K562 (cell line): Measurements from ENCODE around the gene TM9SF4. TPM values are rescaled to one million over a fixed set of nuclear protein-coding genes. Genes with fewer than 3 reads are reported as not detected.

ENCODE experiments used
- ATAC-seq: fragments of 200-7000 bp; cut with Tn5 transposase; 3 replicates; pipeline ENCODE4 v1.9.1; 2020; ENCODE audit warnings: moderate library complexity
- BruUV-seq: library from RNA; stranded (reverse); fragments of 400-500 nt; replicated peaks from 2 replicates; lab custom pipeline; 2021; lab: Mats Ljungman, UMichigan
- CTCF ChIA-PET: fragments of 300-600 bp; formaldehyde crosslinking; extraction: SDS; loops from one replicate; lab custom pipeline; 2021; ENCODE audit warnings: low intra/inter-chr PET ratio; lab: Yijun Ruan, JAX
- POLR2A ChIA-PET: fragments of 300-600, 350-650 bp; sonication (Branson Sonifier 250); formaldehyde crosslinking; extraction: SDS; loops from one replicate; lab custom pipeline; 2021; ENCODE audit warnings: antibody characterized with exemption, inconsistent platforms; lab: Yijun Ruan, JAX
- DNase-seq, 4 experiments: peaks; one replicate each; pipeline versions ENCODE4 v3.0.0 to v3.0.0-alpha.2; 2011 to 2018; ENCODE audit warnings: low spot score in 3 of 4, mixed read lengths in 3 of 4; ENCODE audit errors: extremely low read depth in 1 of 4
- FAIRE-seq: peaks from 2 replicates; lab custom pipeline; 2011; peaks lifted over from hg19 to GRCh38; lab: Jason Lieb, UNC
- H2AFZ ChIP-seq: 2 replicates; pipeline ENCODE4 v1.6.0; 2011; ENCODE audit warnings: low read depth, low read length, control low read depth, inconsistent platforms
- H3K27ac ChIP-seq: fragments of 200-600 bp; 3 replicates; pipeline ENCODE4 v1.8.0; 2011; ENCODE audit warnings: low read depth, mild to moderate bottlenecking, control low read depth, inconsistent platforms, low read length, moderate library complexity, mixed read lengths; ENCODE audit errors: extremely low read depth
- H3K27me3 ChIP-seq, 2 experiments: fragments of 300-600 bp in 1 of 2; 2 replicates in 1 of 2; 3 replicates in 1 of 2; pipeline versions ENCODE4 v1.6.0 to v1.8.0; 2011; ENCODE audit warnings: inconsistent platforms in 2 of 2, low read length in 2 of 2, mild to moderate bottlenecking in 1 of 2, mixed read lengths in 1 of 2, moderate library complexity in 1 of 2; ENCODE audit not compliant: control insufficient read depth in 2 of 2, insufficient read depth in 2 of 2
- H3K36me3 ChIP-seq: fragments of 300-600 bp; 3 replicates; pipeline ENCODE4 v1.8.0; 2011; ENCODE audit warnings: mild to moderate bottlenecking, low read length, inconsistent platforms; ENCODE audit not compliant: control insufficient read depth, insufficient read depth
- H3K4me1 ChIP-seq, 2 experiments: fragments of 200-600 bp in 1 of 2; replicated peaks in 1 of 2; 2 replicates in 1 of 2; 3 replicates in 1 of 2; pipeline versions ENCODE4 v1.5.1 to v1.8.0; 2011; ENCODE audit warnings: inconsistent platforms in 2 of 2, low read length in 2 of 2, mild to moderate bottlenecking in 1 of 2, mixed read lengths in 1 of 2, moderate library complexity in 1 of 2; ENCODE audit not compliant: control insufficient read depth in 2 of 2, insufficient read depth in 2 of 2
- H3K4me2 ChIP-seq: 2 replicates; pipeline ENCODE4 v1.6.1; 2011; ENCODE audit warnings: low read length, control low read depth, inconsistent platforms, mixed read lengths; ENCODE audit not compliant: insufficient read depth
- H3K4me3 ChIP-seq: fragments of 200-600 bp; sonication (generic), shearing (Covaris generic); 2 replicates; pipeline ENCODE4 v1.5.1; 2016; ENCODE audit warnings: control low read depth, inconsistent platforms
- H3K79me2 ChIP-seq: fragments of 200-600 bp; 3 replicates; pipeline ENCODE4 v1.8.0; 2011; ENCODE audit warnings: low read length, inconsistent platforms; ENCODE audit not compliant: control insufficient read depth, insufficient read depth
- H3K9ac ChIP-seq, 2 experiments: 2 replicates each; pipeline versions ENCODE4 v1.6.0 to v1.6.1; 2011; ENCODE audit warnings: low read depth in 2 of 2, low read length in 2 of 2, control low read depth in 1 of 2, inconsistent platforms in 1 of 2, mild to moderate bottlenecking in 1 of 2, mixed read lengths in 1 of 2; ENCODE audit not compliant: insufficient read depth in 1 of 2
- H3K9me1 ChIP-seq: one replicate; pipeline ENCODE4 v1.6.0; 2011; ENCODE audit warnings: inconsistent platforms, mild to moderate bottlenecking, low read length, moderate library complexity; ENCODE audit not compliant: control insufficient read depth, insufficient read depth
- H3K9me3 ChIP-seq: replicated peaks from 2 replicates; pipeline ENCODE4 v1.5.1; 2011; ENCODE audit warnings: low read depth, low read length, inconsistent platforms; ENCODE audit not compliant: control insufficient read depth, insufficient read depth
- H4K20me1 ChIP-seq: replicated peaks from 2 replicates; pipeline ENCODE4 v1.6.1; 2011; ENCODE audit warnings: low read length, inconsistent platforms, mixed read lengths; ENCODE audit not compliant: control insufficient read depth, insufficient read depth
- BCOR ChIP-seq: fragments of 450-650 bp; IDR thresholded peaks from 2 replicates; pipeline ENCODE4 v1.6.1; 2016
- CHD4 ChIP-seq: fragments of 200-600 bp; sonication (generic); IDR thresholded peaks from 3 replicates; pipeline ENCODE4 v1.6.1; 2012; ENCODE audit warnings: low read depth, mild to moderate bottlenecking, mixed read lengths, low read length, inconsistent platforms; ENCODE audit not compliant: insufficient read depth, insufficient replicate concordance, poor library complexity, severe bottlenecking
- KDM1A ChIP-seq, 2 experiments: fragments of 450-650 bp; IDR thresholded peaks; 2 replicates each; pipeline ENCODE4 v1.6.1; 2016; ENCODE audit warnings: mild to moderate bottlenecking in 2 of 2
- PRDM10 ChIP-seq: fragments of 450-650 bp; IDR thresholded peaks from 2 replicates; pipeline ENCODE4 v1.6.1; 2018; ENCODE audit not compliant: partially characterized antibody
- TFE3 ChIP-seq: fragments of 450-650 bp; formaldehyde crosslinking; IDR thresholded peaks from 2 replicates; pipeline ENCODE4 v1.4.0; 2020; ENCODE audit warnings: mild to moderate bottlenecking, mixed read lengths
- WGBS: fragments of 100-300 bp; shearing (Covaris generic); methylation state at CpG from one replicate; pipeline ENCODE4 v1.1.6; 2016; ENCODE audit warnings: low coverage, mixed read lengths; ENCODE audit not compliant: insufficient coverage; ENCODE audit errors: missing lambda C conversion rate; 5-methylcytosine and 5-hydroxymethylcytosine counted together
- in situ Hi-C: fragments of 300-500 bp; cut with MboI; formaldehyde crosslinking; loops from 4 replicates; pipeline ENCODE4 v1.15.0; 2018; ENCODE audit warnings: inconsistent platforms, mixed read lengths
- intact Hi-C: fragments of 100-400 bp; cut with micrococcal nuclease; formaldehyde crosslinking; loops from 2 replicates; pipeline ENCODE4 v1.14.2; 2022
- polyA plus RNA-seq, 8 experiments: library from polyadenylated mRNA; depleted of rRNA in 4 of 8; stranded (reverse) in 5 of 8; unstranded in 3 of 8; fragments of >200 nt; fragmentation: Nextera tagmentation in 2 of 8; fragmentation: Illumina TruSeq in 1 of 8; extraction: Ambion mirVana in 2 of 8; extraction: Trizol in 1 of 8; gene quantifications; 2 replicates each; pipeline versions ENCODE4 v1.2.1 to v1.2.3, GENCODE V29; 2011 to 2014; ENCODE audit warnings: inconsistent platforms in 1 of 8, missing spikeins in 1 of 8
- total RNA-seq, 7 experiments: library from RNA; depleted of rRNA in 6 of 7; stranded (reverse); fragments of >200 nt in 6 of 7; fragmentation: Illumina TruSeq in 2 of 7; extraction: Trizol in 2 of 7; gene quantifications; 2 replicates each; pipeline versions ENCODE4 v1.2.1 to v1.2.3, GENCODE V29; 2011 to 2021; ENCODE audit warnings: low replicate concordance in 1 of 7

Gene TM9SF4
- total and polyA plus RNA-seq, 9 of the 15 experiments (the other 6 are each of a cell fraction or from before 2014, with no cell fraction given) = 14.5 to 46.3 (median 26.9) TPM

GRCh38 chr20:32083469-32083868 is 26.0 kb upstream of the TM9SF4 start:
- no peak for ATAC-seq
- ChIA-PET CTCF (no interaction called here), POLR2A (no interaction called here)
- Histone ChIP-seq H3K27me3 (peaks cover 37 to 50% of the 10 kb centered on the region in 2 experiments; a peak in 4 of 5 replicates), H3K9me1 (no peaks in the 10 kb centered on the region), H3K4me1 (no peaks in the 10 kb centered on the region; a peak in 1 of 5 replicates), H3K27ac (no peak overlapping the region), H3K4me3 (no peak overlapping the region), H3K4me2 (no peak overlapping the region), H3K9ac (no peak overlapping the region), H2AFZ (no peak overlapping the region), H3K79me2 (no peaks in the 10 kb centered on the region), H3K9me3 (no peaks in the 10 kb centered on the region), H4K20me1 (peaks cover 4% of the 10 kb centered on the region; the same call in 1 of the 2 replicates), H3K36me3 (no peaks in the 10 kb centered on the region)
- no peak for FAIRE-seq
- no TSS peak for BruUV-seq
- no peak for DNase-seq
- intact Hi-C loops (no loop called here), in situ Hi-C loops (no loop called here)
- TF ChIP-seq TFE3 (CRISPR knock-in tag) = no peak
- peak; percentile 69 for TF ChIP-seq BCOR
- TF ChIP-seq CHD4 = peak; percentile 40
- no peak for TF ChIP-seq PRDM10
- peak in 1 of 2 experiments; percentile 17; a peak in 1 of 4 replicates for TF ChIP-seq KDM1A (IDR thresholded peaks at IDR 0.05)
- 1% methylated on average over 6 of the region's 6 CpGs for WGBS
